Activated naive CD8-positive, alpha-beta T cell (primary cell): ENCODE results near the gene MFSD6L.

Source experiments
- H3K27ac Mint-ChIP-seq: one replicate; pipeline ENCODE4 v1.8.0; 2021; ENCODE audit warnings: mixed read lengths
- H3K27me3 Mint-ChIP-seq: one replicate; pipeline ENCODE4 v1.8.0; 2021; ENCODE audit warnings: mixed read lengths
- H3K36me3 Mint-ChIP-seq: one replicate; pipeline ENCODE4 v1.8.0; 2021; ENCODE audit warnings: mixed read lengths
- H3K4me1 Mint-ChIP-seq: one replicate; pipeline ENCODE4 v1.8.0; 2021; ENCODE audit warnings: low read depth, mixed read lengths
- H3K4me3 Mint-ChIP-seq: one replicate; pipeline ENCODE4 v1.8.0; 2021; ENCODE audit warnings: mild to moderate bottlenecking, mixed read lengths
- H3K9me3 Mint-ChIP-seq: one replicate; pipeline ENCODE4 v1.8.0; 2021; ENCODE audit warnings: low read depth, mixed read lengths

MFSD6L gene

GRCh38 chr17:8791248-8791909 is 7.8 kb downstream of the MFSD6L start:
- Mint-ChIP-seq H3K27me3 (no peaks in the 10 kb centered on the region), H3K9me3 (peaks cover 5% of the 10 kb centered on the region), H3K36me3 (peaks cover 4% of the 10 kb centered on the region), H3K27ac (no peak overlapping the region), H3K4me3 (no peak overlapping the region), H3K4me1 (no peaks in the 10 kb centered on the region)

GRCh38 chr17:8789743-8790142 is 9.4 kb downstream of the MFSD6L start:
- Mint-ChIP-seq H3K36me3 (peaks cover 4% of the 10 kb centered on the region), H3K27ac (no peak overlapping the region), H3K9me3 (peaks cover 5% of the 10 kb centered on the region), H3K4me3 (no peak overlapping the region), H3K27me3 (no peaks in the 10 kb centered on the region), H3K4me1 (no peaks in the 10 kb centered on the region)

- Mint-ChIP-seq H3K36me3 (peaks cover 4% of the 10 kb centered on the region), H3K4me1 (no peaks in the 10 kb centered on the region), H3K4me3 (no peak overlapping the region), H3K27ac (no peak overlapping the region), H3K27me3 (no peaks in the 10 kb centered on the region), H3K9me3 (peaks cover 5% of the 10 kb centered on the region)
Measured at GRCh38 chr17:8788998-8789397, 10.2 kb downstream of the MFSD6L start.

DNA sequence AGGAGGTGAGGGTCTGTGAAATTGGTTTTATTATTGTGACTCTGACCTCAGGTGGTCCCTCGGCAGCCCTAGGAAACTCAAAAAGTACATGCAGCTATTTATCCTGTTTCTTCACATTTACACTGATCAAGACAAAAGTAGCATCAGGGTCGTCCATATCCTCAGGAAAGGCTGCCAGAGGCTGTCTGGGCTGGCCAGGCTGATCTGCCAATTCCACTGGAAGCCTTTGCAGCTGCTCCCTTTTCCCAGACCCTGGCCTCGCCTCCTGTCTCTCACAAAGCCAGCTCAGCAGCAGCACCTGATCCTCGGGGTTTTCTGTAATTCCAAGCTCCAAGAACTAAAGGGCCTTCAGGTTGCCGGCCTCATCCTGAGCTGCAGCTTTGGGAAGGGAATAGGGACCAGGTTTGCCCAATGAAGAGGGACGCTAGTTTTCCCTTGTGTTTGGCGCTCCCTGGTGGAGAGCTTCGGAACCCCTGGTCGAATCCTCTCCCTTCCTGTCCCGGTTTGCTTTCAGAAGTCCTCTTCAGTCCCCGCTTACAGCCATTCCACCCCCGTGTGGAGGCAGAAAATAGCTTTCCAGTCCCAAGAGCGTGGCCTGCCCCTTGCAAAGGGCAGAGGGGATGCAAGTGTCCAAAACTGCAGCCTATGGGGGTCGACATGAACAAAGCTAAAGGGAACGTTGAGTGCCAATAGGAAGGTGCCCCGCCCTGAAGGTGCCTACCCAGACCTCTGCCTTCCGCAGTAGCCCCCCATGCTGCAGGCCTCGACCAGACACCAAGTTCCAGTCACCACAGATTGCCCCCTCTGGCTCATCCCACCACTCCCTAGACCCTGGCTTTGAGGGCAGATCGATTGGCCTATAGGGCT is 13.4 kb downstream of the MFSD6L start:
- no peaks in the 10 kb centered on the region for H3K4me1 Mint-ChIP-seq
- no peak overlapping the region for H3K27ac Mint-ChIP-seq
- H3K9me3 Mint-ChIP-seq: no peaks in the 10 kb centered on the region
- no peak overlapping the region for H3K4me3 Mint-ChIP-seq
- H3K36me3 Mint-ChIP-seq: peaks cover 3% of the 10 kb centered on the region
- H3K27me3 Mint-ChIP-seq: no peaks in the 10 kb centered on the region

DNA sequence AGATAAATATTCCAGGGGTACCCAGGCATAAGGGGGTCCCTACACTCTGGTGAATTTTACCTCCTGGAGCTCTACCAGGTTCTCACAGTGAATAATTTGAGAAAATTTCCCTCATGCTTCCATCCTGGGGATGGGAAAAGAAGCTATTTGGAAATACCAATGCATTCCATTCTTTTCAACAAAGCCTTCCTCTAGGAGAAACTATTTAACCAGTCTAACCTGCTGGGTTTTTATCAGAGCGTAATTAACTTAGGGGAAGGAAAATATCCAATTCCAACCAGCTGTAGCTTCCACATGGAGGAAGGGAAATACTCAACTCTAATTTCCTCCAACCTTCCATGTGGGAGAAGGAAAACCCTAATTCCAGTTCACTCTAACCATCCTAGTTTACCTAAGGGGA is 17.0 kb downstream of the MFSD6L start:
- Mint-ChIP-seq H3K36me3 (peaks cover 6% of the 10 kb centered on the region), H3K4me3 (no peak overlapping the region), H3K4me1 (no peaks in the 10 kb centered on the region), H3K27me3 (no peaks in the 10 kb centered on the region), H3K27ac (no peak overlapping the region), H3K9me3 (no peaks in the 10 kb centered on the region)

DNA sequence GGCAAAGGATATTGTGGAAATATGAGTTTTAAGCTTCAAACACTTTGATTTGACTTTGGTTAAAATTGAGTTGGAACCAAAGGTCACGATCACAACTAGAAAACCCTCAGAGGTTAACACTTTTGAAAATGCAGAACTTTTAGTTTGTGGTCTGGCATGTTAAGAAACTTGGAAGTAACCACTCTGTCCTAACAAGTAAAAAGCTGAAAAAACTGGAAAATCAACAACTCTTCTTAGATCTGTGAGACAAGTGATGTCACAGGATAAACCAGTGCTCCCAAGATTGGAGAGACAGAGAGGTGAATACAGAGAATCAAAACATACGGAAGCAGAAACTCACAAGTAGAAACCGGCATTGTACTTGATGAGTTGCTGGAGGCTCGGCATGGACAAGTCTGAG is 17.4 kb downstream of the MFSD6L start:
- Mint-ChIP-seq H3K27ac (no peak overlapping the region), H3K36me3 (peaks cover 6% of the 10 kb centered on the region), H3K4me3 (no peak overlapping the region), H3K27me3 (no peaks in the 10 kb centered on the region), H3K9me3 (no peaks in the 10 kb centered on the region), H3K4me1 (no peaks in the 10 kb centered on the region)

- no peaks in the 10 kb centered on the region for H3K9me3 Mint-ChIP-seq
- no peak overlapping the region for H3K4me3 Mint-ChIP-seq
- H3K27ac Mint-ChIP-seq: no peak overlapping the region
- peaks cover 13% of the 10 kb centered on the region for H3K36me3 Mint-ChIP-seq
- H3K27me3 Mint-ChIP-seq: peaks cover 8% of the 10 kb centered on the region
- no peaks in the 10 kb centered on the region for H3K4me1 Mint-ChIP-seq
Measured at GRCh38 chr17:8776881-8777280, 22.3 kb downstream of the MFSD6L start.

DNA sequence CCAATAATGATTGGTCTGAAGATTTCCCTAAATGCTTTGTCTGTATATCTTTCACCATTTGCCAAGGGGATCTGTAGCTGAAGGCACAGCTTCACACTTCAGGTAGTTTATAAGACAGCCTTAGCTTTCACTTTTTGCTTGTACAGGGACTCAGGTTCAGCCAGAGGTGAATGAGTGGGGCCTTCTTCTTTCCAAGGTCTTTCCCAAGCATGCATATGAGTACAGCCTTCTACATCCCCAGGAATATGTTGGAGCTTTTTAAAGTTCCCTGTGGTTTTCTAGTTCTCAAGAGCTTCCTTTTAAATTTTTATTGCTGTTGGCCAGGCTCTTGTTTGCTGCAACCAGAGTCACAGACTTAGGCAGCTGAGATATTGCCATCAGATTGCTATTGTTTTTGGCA is 22.9 kb downstream of the MFSD6L start:
- H3K36me3 Mint-ChIP-seq: peaks cover 13% of the 10 kb centered on the region
- H3K4me1 Mint-ChIP-seq: no peaks in the 10 kb centered on the region
- H3K27ac Mint-ChIP-seq: no peak overlapping the region
- peaks cover 8% of the 10 kb centered on the region for H3K27me3 Mint-ChIP-seq
- no peak overlapping the region for H3K4me3 Mint-ChIP-seq
- no peaks in the 10 kb centered on the region for H3K9me3 Mint-ChIP-seq

GRCh38 chr17:8766731-8767130 is 32.4 kb downstream of the MFSD6L start:
- H3K4me1 Mint-ChIP-seq: no peaks in the 10 kb centered on the region
- H3K9me3 Mint-ChIP-seq: no peaks in the 10 kb centered on the region
- H3K27ac Mint-ChIP-seq: no peak overlapping the region
- H3K4me3 Mint-ChIP-seq: no peak overlapping the region
- no peaks in the 10 kb centered on the region for H3K36me3 Mint-ChIP-seq
- H3K27me3 Mint-ChIP-seq: no peaks in the 10 kb centered on the region

DNA sequence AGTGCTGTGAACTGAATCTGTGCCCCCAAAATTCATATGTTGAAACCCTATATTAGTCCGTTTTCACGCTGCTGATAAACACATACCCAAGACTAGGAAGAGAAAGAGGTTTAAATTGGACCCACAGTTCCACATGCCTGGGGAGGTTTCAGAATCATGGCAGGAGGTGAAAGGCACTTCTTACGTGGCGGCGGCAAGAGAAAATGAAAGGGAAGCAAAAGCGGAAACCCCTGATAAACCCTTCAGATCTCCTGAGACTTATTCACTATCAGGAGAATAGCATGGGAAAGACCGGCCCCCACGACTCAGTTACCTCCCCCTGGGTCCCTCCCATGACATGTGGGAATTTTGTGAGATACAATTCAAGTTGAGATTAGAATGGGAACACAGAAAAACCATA is 37.2 kb downstream of the MFSD6L start:
- no peak overlapping the region for H3K4me3 Mint-ChIP-seq
- no peaks in the 10 kb centered on the region for H3K27me3 Mint-ChIP-seq
- no peaks in the 10 kb centered on the region for H3K9me3 Mint-ChIP-seq
- no peaks in the 10 kb centered on the region for H3K4me1 Mint-ChIP-seq
- no peaks in the 10 kb centered on the region for H3K36me3 Mint-ChIP-seq
- no peak overlapping the region for H3K27ac Mint-ChIP-seq

DNA sequence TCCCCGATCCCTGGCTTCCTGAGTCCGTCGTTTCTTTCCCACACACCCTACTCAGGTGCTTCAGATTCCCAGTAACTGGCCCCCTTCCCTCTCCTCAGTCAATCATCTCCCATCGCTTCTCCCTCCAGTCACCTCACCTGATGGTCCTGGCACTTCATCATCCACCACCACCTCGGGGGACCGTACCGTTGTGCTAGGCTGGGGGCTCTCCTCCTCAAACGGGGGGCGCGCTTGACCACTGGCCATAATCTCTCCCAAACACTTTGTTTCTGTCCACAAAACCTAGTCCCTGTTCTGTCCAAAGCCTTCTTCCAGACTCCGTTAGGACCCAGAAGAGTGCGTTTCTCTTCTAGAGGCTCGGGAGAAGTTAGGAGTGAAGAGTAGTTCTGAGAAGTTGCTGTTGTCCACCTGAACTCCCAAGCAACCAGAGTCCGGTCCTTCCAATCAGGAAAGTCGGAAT is 41.0 kb downstream of the MFSD6L start, which contains the start of gene SPDYE4:
TSS of gene SPDYE4 (minus strand) at position 410 of the 460 bp plus-strand sequence. CDS start at position 246, 164 bp downstream.
- H3K4me3 Mint-ChIP-seq: no peak within 1 kb of the TSS
- H3K27ac Mint-ChIP-seq: no peak within 1 kb of the TSS
- H3K4me1 Mint-ChIP-seq: no peaks in the 10 kb centered on the region
- no peaks in the 10 kb centered on the region for H3K36me3 Mint-ChIP-seq
- H3K27me3 Mint-ChIP-seq: peaks cover 8% of the 10 kb centered on the region
- no peaks in the 10 kb centered on the region for H3K9me3 Mint-ChIP-seq

GRCh38 chr17:8757189-8757588 is 42.0 kb downstream of the MFSD6L start:
- Mint-ChIP-seq H3K4me1 (no peaks in the 10 kb centered on the region), H3K4me3 (no peak overlapping the region), H3K36me3 (no peaks in the 10 kb centered on the region), H3K27ac (no peak overlapping the region), H3K27me3 (peaks cover 8% of the 10 kb centered on the region), H3K9me3 (no peaks in the 10 kb centered on the region)

- Mint-ChIP-seq H3K4me3 (no peak overlapping the region), H3K4me1 (no peaks in the 10 kb centered on the region), H3K27me3 (peaks cover 8% of the 10 kb centered on the region), H3K9me3 (no peaks in the 10 kb centered on the region), H3K27ac (no peak overlapping the region), H3K36me3 (no peaks in the 10 kb centered on the region)
Measured at GRCh38 chr17:8755590-8756255, 43.4 kb downstream of the MFSD6L start.

GRCh38 chr17:8754890-8755289 is 44.3 kb downstream of the MFSD6L start:
- no peak overlapping the region for H3K27ac Mint-ChIP-seq
- H3K4me3 Mint-ChIP-seq: no peak overlapping the region
- no peaks in the 10 kb centered on the region for H3K36me3 Mint-ChIP-seq
- H3K27me3 Mint-ChIP-seq: peaks cover 8% of the 10 kb centered on the region
- no peaks in the 10 kb centered on the region for H3K4me1 Mint-ChIP-seq
- no peaks in the 10 kb centered on the region for H3K9me3 Mint-ChIP-seq

GRCh38 chr17:8753976-8754440 is 45.2 kb downstream of the MFSD6L start:
- Mint-ChIP-seq H3K4me1 (no peaks in the 10 kb centered on the region), H3K4me3 (no peak overlapping the region), H3K27me3 (peaks cover 8% of the 10 kb centered on the region), H3K9me3 (no peaks in the 10 kb centered on the region), H3K27ac (no peak overlapping the region), H3K36me3 (no peaks in the 10 kb centered on the region)
